H1 (cell line): ENCODE results near the gene LTBP3. TPM values are rescaled to one million over a fixed set of nuclear protein-coding genes. Genes with fewer than 3 reads are reported as not detected.

Source experiments
- CTCF ChIA-PET: fragments of 300-600 bp; sonication (Branson Sonifier 250); formaldehyde crosslinking; loops from one replicate; lab custom pipeline; 2021; ENCODE audit not compliant: partially characterized antibody; lab: Charles Lee
- POLR2A ChIA-PET: fragments of 300-600 bp; sonication (Branson Sonifier 250); formaldehyde crosslinking; loops from one replicate; lab custom pipeline; 2021; ENCODE audit warnings: inconsistent platforms; ENCODE audit not compliant: partially characterized antibody; lab: Charles Lee
- DNase-seq, 2 experiments: peaks; one replicate each; pipeline versions ENCODE4 v3.0.0 to v3.0.0-alpha.2; 2010 to 2022; ENCODE audit warnings: low spot score in 2 of 2, low read depth in 1 of 2, mixed read lengths in 1 of 2
- FAIRE-seq: peaks from 2 replicates; lab custom pipeline; 2011; peaks lifted over from hg19 to GRCh38; lab: Jason Lieb, UNC
- H2AFZ ChIP-seq: 2 replicates; pipeline ENCODE4 v1.8.1; 2012; ENCODE audit warnings: low read length, inconsistent platforms
- H2AK5ac ChIP-seq: 2 replicates; pipeline ENCODE4 v1.6.1; 2013; ENCODE audit warnings: low read depth, low read length
- H2BK120ac ChIP-seq: replicated peaks from 2 replicates; pipeline ENCODE3; 2013; ENCODE audit warnings: low read depth, low read length, inconsistent platforms
- H2BK12ac ChIP-seq: 2 replicates; pipeline ENCODE4 v1.6.1; 2013; ENCODE audit warnings: low read depth, low read length
- H2BK15ac ChIP-seq: 2 replicates; pipeline ENCODE4 v1.6.1; 2013; ENCODE audit warnings: low read length
- H2BK20ac ChIP-seq: 2 replicates; pipeline ENCODE4 v1.6.1; 2013; ENCODE audit warnings: low read length
- H2BK5ac ChIP-seq: 2 replicates; pipeline ENCODE4 v1.6.1; 2013; ENCODE audit warnings: low read depth, low read length
- H3K14ac ChIP-seq: 2 replicates; pipeline ENCODE4 v1.6.1; 2013; ENCODE audit warnings: inconsistent platforms; ENCODE audit not compliant: insufficient read length
- H3K18ac ChIP-seq: 2 replicates; pipeline ENCODE4 v1.6.1; 2013; ENCODE audit warnings: low read length; ENCODE audit errors: extremely low read depth
- H3K23ac ChIP-seq: 2 replicates; pipeline ENCODE4 v1.6.1; 2013; ENCODE audit warnings: inconsistent platforms; ENCODE audit not compliant: insufficient read length
- H3K23me2 ChIP-seq: 2 replicates; pipeline ENCODE4 v1.6.1; 2013; ENCODE audit warnings: low read depth, low read length
- H3K27ac ChIP-seq: 2 replicates; pipeline ENCODE4 v1.6.1; 2011; ENCODE audit warnings: low read depth, low read length, inconsistent platforms
- H3K27me3 ChIP-seq, 4 experiments: replicated peaks in 1 of 4; 1 replicate in 1 of 4; 2 replicates in 3 of 4; pipeline versions ENCODE4 v1.6.1 to v1.8.1; 2011 to 2013; ENCODE audit warnings: low read length in 3 of 4, mild to moderate bottlenecking in 3 of 4, inconsistent platforms in 2 of 4, mixed read lengths in 2 of 4, moderate library complexity in 1 of 4; ENCODE audit not compliant: control insufficient read depth in 3 of 4, insufficient read depth in 3 of 4; ENCODE audit errors: extremely low read depth in 1 of 4
- H3K36me3 ChIP-seq, 4 experiments: 2 replicates each; pipeline versions ENCODE4 v1.6.1 to v1.8.1; 2011 to 2013; ENCODE audit warnings: mild to moderate bottlenecking in 4 of 4, low read length in 3 of 4, moderate library complexity in 2 of 4, control low read depth in 1 of 4, inconsistent platforms in 1 of 4; ENCODE audit not compliant: insufficient read depth in 4 of 4, control insufficient read depth in 2 of 4
- H3K4ac ChIP-seq: replicated peaks from 2 replicates; pipeline ENCODE3; 2013; ENCODE audit warnings: low read length, low read depth, mixed read lengths, inconsistent platforms; ENCODE audit not compliant: insufficient read length
- H3K4me1 ChIP-seq, 4 experiments: replicated peaks in 1 of 4; 1 replicate in 1 of 4; 2 replicates in 3 of 4; pipeline versions ENCODE4 v1.6.1 to v1.8.1; 2011 to 2013; ENCODE audit warnings: low read length in 3 of 4, inconsistent platforms in 2 of 4, mixed read lengths in 1 of 4; ENCODE audit not compliant: insufficient read depth in 4 of 4, control insufficient read depth in 3 of 4
- H3K4me2 ChIP-seq, 2 experiments: 2 replicates each; pipeline versions ENCODE4 v1.6.1 to v1.8.1; 2011 to 2013; ENCODE audit warnings: low read depth in 2 of 2, low read length in 2 of 2, control low read depth in 1 of 2, inconsistent platforms in 1 of 2, mild to moderate bottlenecking in 1 of 2; ENCODE audit not compliant: insufficient read depth in 1 of 2
- H3K4me3 ChIP-seq, 4 experiments: fragments of 200-600, 300-600 bp in 1 of 4; sonication (generic), shearing (Covaris generic), sonication (Bioruptor Twin) in 1 of 4; 2 replicates each; pipeline versions ENCODE4 v1.5.1 to v1.8.1; 2011 to 2016; ENCODE audit warnings: low read length in 4 of 4, low read depth in 3 of 4, control low read depth in 2 of 4, inconsistent platforms in 2 of 4, mild to moderate bottlenecking in 2 of 4, mixed read lengths in 1 of 4, moderate library complexity in 1 of 4; ENCODE audit not compliant: insufficient read depth in 2 of 4; ENCODE audit errors: extremely low read depth in 1 of 4
- H3K56ac ChIP-seq: replicated peaks from 2 replicates; pipeline ENCODE3; 2013; ENCODE audit warnings: low read depth, mild to moderate bottlenecking, mixed read lengths, low read length, inconsistent platforms; ENCODE audit not compliant: insufficient read length
- H3K79me1 ChIP-seq: 2 replicates; pipeline ENCODE4 v1.6.1; 2013; ENCODE audit warnings: low read depth, low read length, control low read depth
- H3K79me2 ChIP-seq, 2 experiments: 2 replicates each; pipeline versions ENCODE4 v1.6.1 to v1.8.1; 2012 to 2013; ENCODE audit warnings: low read length in 2 of 2, mild to moderate bottlenecking in 2 of 2, inconsistent platforms in 1 of 2; ENCODE audit not compliant: insufficient read depth in 2 of 2, control insufficient read depth in 1 of 2
- H3K9ac ChIP-seq, 4 experiments: replicated peaks in 1 of 4; 1 replicate in 1 of 4; 2 replicates in 3 of 4; pipeline versions ENCODE4 v1.6.1 to v1.8.1; 2011 to 2013; ENCODE audit warnings: low read depth in 3 of 4, low read length in 3 of 4, control low read depth in 2 of 4, mild to moderate bottlenecking in 2 of 4, moderate library complexity in 2 of 4, inconsistent platforms in 1 of 4; ENCODE audit errors: extremely low read depth in 1 of 4
- H3K9me3 ChIP-seq, 2 experiments: 2 replicates each; pipeline versions ENCODE4 v1.6.1 to v1.8.1; 2012 to 2013; ENCODE audit warnings: mild to moderate bottlenecking in 2 of 2, moderate library complexity in 2 of 2, control low read depth in 1 of 2, inconsistent platforms in 1 of 2, low read depth in 1 of 2, low read length in 1 of 2, mixed read lengths in 1 of 2; ENCODE audit not compliant: insufficient read depth in 2 of 2
- H4K20me1 ChIP-seq, 2 experiments: replicated peaks in 1 of 2; 2 replicates each; pipeline versions ENCODE3 to v1.8.1; 2011 to 2013; ENCODE audit warnings: inconsistent platforms in 2 of 2, low read length in 2 of 2, mild to moderate bottlenecking in 1 of 2; ENCODE audit not compliant: insufficient read depth in 2 of 2, control insufficient read depth in 1 of 2
- H4K5ac ChIP-seq: 2 replicates; pipeline ENCODE4 v1.6.1; 2013; ENCODE audit warnings: low read length, low read depth, mixed read lengths, inconsistent platforms; ENCODE audit not compliant: insufficient read length
- H4K8ac ChIP-seq: 2 replicates; pipeline ENCODE4 v1.8.0; 2013; ENCODE audit warnings: mild to moderate bottlenecking, moderate library complexity, low read length, inconsistent platforms; ENCODE audit not compliant: insufficient read depth; ENCODE audit errors: extremely low read depth
- H4K91ac ChIP-seq: replicated peaks from 2 replicates; pipeline ENCODE3; 2013; ENCODE audit warnings: low read length, mixed read lengths, inconsistent platforms; ENCODE audit not compliant: insufficient read length
- EGR1 ChIP-seq: IDR thresholded peaks from 2 replicates; pipeline ENCODE4 v1.6.1; 2011; ENCODE audit warnings: low read depth, low read length, borderline replicate concordance
- KDM4A ChIP-seq: IDR thresholded peaks from one replicate; pipeline ENCODE4 v1.7.1; 2012; ENCODE audit warnings: low read depth, mild to moderate bottlenecking, moderate library complexity, low read length, inconsistent platforms; ENCODE audit not compliant: severe bottlenecking
- KDM5A ChIP-seq: fragments of 200-600 bp; IDR thresholded peaks from 2 replicates; pipeline ENCODE4 v1.7.1; 2012; ENCODE audit warnings: mild to moderate bottlenecking, low read length, inconsistent platforms, mixed read lengths
- SAP30 ChIP-seq: fragments of 300-600 bp; sonication (generic); IDR thresholded peaks from 2 replicates; pipeline ENCODE4 v1.7.1; 2012; ENCODE audit warnings: low read length, moderate library complexity, mild to moderate bottlenecking, inconsistent platforms; ENCODE audit not compliant: insufficient read depth, insufficient replicate concordance
- SRF ChIP-seq: IDR thresholded peaks from 2 replicates; pipeline ENCODE4 v1.6.1; 2011; ENCODE audit warnings: mild to moderate bottlenecking, low read depth, low read length, moderate library complexity
- TAF1 ChIP-seq: IDR thresholded peaks from 2 replicates; pipeline ENCODE4 v1.6.1; 2011; ENCODE audit warnings: mild to moderate bottlenecking, low read depth, low read length
- YY1 ChIP-seq: IDR thresholded peaks from 2 replicates; pipeline ENCODE4 v1.6.1; 2011; ENCODE audit warnings: low read depth, mild to moderate bottlenecking, low read length
- WGBS, 2 experiments: shearing (Covaris generic) in 1 of 2; methylation state at CpG; one replicate each; pipeline versions ENCODE4 v1.1.6 to v1.1.7; 2013 to 2015; ENCODE audit warnings: low lambda C conversion rate in 2 of 2, mixed read lengths in 2 of 2, inconsistent platforms in 1 of 2, low coverage in 1 of 2, missing lambda C conversion rate in 1 of 2; ENCODE audit not compliant: insufficient replicate concordance in 2 of 2, insufficient coverage in 1 of 2, insufficient read length in 1 of 2; ENCODE audit errors: extremely low coverage in 1 of 2, missing lambda C conversion rate in 1 of 2; 5-methylcytosine and 5-hydroxymethylcytosine counted together
- polyA plus RNA-seq, 7 experiments: library from polyadenylated mRNA; depleted of rRNA in 3 of 7; stranded (reverse) in 5 of 7; unstranded in 2 of 7; fragments of >200 nt in 5 of 7; fragments of 200-250 nt in 2 of 7; gene quantifications; 1 replicate in 5 of 7; 2 replicates in 1 of 7; 4 replicates in 1 of 7; pipeline versions ENCODE4 v1.2.1 to v1.2.3, GENCODE V29; 2011 to 2013; ENCODE audit warnings: missing spikeins in 2 of 7, mixed read lengths in 2 of 7
- total RNA-seq: library from RNA; stranded (reverse); fragmentation: NEBNext Ultra II Directional; extraction: Animal tissue kit (Norgen Biotek cat#: 25700); gene quantifications from 2 replicates; pipeline ENCODE4 v1.2.1, GENCODE V29; 2021

LTBP3 gene
- total and polyA plus RNA-seq, 2 of the 8 experiments (the other 6 are each of a cell fraction or from before 2014, with no cell fraction given), result 12.8 to 17.8 TPM

- no peak overlapping the region for H2BK12ac ChIP-seq
- no peak overlapping the region for H4K91ac ChIP-seq
- H3K9me3 ChIP-seq, result no peaks in the 10 kb centered on the region
- no peak overlapping the region for H2BK120ac ChIP-seq
- H2AFZ ChIP-seq, result no peak overlapping the region
- no peaks in the 10 kb centered on the region for H3K79me2 ChIP-seq
- FAIRE-seq (no peak), DNase-seq (no peak)
- H3K4me3 ChIP-seq, result no peak overlapping the region
- no peak overlapping the region for H4K5ac ChIP-seq
- CTCF ChIA-PET, result interaction anchor here (0.9 to 10.5 kb wide), 7 partner anchors 8 to 519 kb away, joined by 3 to 284 read pairs (median 4); partner anchors contain the start of genes FAM89B, LTBP3 and ZNRD2
- no peak overlapping the region for H3K23ac ChIP-seq
- POLR2A ChIA-PET, result interaction anchor here (0.7 to 1.6 kb wide), 4 partner anchors 9 to 44 kb away, joined by 3 to 5 read pairs (median 4); no protein-coding TSS in a partner anchor
- H3K56ac ChIP-seq, result no peak overlapping the region
- H3K79me1 ChIP-seq, result no peaks in the 10 kb centered on the region
- H3K36me3 ChIP-seq, result no peaks in the 10 kb centered on the region
- H3K27me3 ChIP-seq, result peaks cover 4 to 49% (median 38%) of the 10 kb centered on the region in 4 experiments; a peak in 6 of 7 replicates
- no peak overlapping the region for H3K9ac ChIP-seq
- H3K23me2 ChIP-seq, result peaks cover 12% of the 10 kb centered on the region; the same call in 1 of the 2 replicates
- H2BK20ac ChIP-seq, result no peak overlapping the region
- H2BK15ac ChIP-seq, result 0 out of 2 replicates have a peak overlapping the region, but pooled peaks have one; percentile 29
- H3K27ac ChIP-seq, result no peak overlapping the region
- no peak overlapping the region for H2BK5ac ChIP-seq
- H3K14ac ChIP-seq, result no peak overlapping the region
- TF ChIP-seq SAP30, result no peak
- no peak for TF ChIP-seq EGR1
- TF ChIP-seq YY1, result no peak
- no peak for TF ChIP-seq KDM5A
- TF ChIP-seq TAF1, result no peak
- no peak for TF ChIP-seq SRF
- TF ChIP-seq KDM4A, result no peak
- H4K8ac ChIP-seq, result no peak overlapping the region
- WGBS, 2 experiments, result 90% methylated on average over 2 of the region's 3 CpGs; no CpG with 5 or more reads in 1 of the 2 experiments
- H2AK5ac ChIP-seq, result peak overlapping the region; percentile 53; the same call in 1 of the 2 replicates
- H3K4me2 ChIP-seq, result no peak overlapping the region
- H3K4me1 ChIP-seq, result peaks cover 0 to 20% (median 17%) of the 10 kb centered on the region in 4 experiments; a peak in 6 of 7 replicates
- H3K4ac ChIP-seq, result no peak overlapping the region
- H3K18ac ChIP-seq, result no peak overlapping the region
- peaks cover 0 to 8% of the 10 kb centered on the region in 2 experiments for H4K20me1 ChIP-seq
Measured at GRCh38 chr11:65549096-65549495, 9.1 kb downstream of the LTBP3 start.
